ENCODE measurements around the gene CDK15. TPM values are rescaled to one million over a fixed set of nuclear protein-coding genes. Genes with fewer than 3 reads are reported as not detected.
"Not testable (repeated sequence)": the region's sequence is repeated elsewhere in the genome, so short reads cannot be mapped to it uniquely, and the experiment has no call there.

The CDK15 gene
- total RNA-seq, 1 donor from 2014 or later = not detected

- Mint-ChIP-seq H3K36me3 (ENCODE audit: low read depth, unreplicated experiment) (no peaks in the 10 kb centered on the region), H3K4me3 (ENCODE audit: unreplicated experiment) (no peak overlapping the region), H3K4me1 (ENCODE audit: unreplicated experiment) (peaks cover 9% of the 10 kb centered on the region), H3K9me3 (ENCODE audit: unreplicated experiment) (no peaks in the 10 kb centered on the region), H3K27me3 (ENCODE audit: unreplicated experiment) (no peaks in the 10 kb centered on the region), H3K27ac (ENCODE audit: unreplicated experiment) (no peak overlapping the region)
- no peak for DNase-seq (ENCODE audit: low spot score)
- TF ChIP-seq CTCF (IDR thresholded peaks at IDR 0.05; ENCODE audit: unreplicated experiment) = no peak
These were observed 8.0 kb upstream of the CDK15 start for GRCh38 chr2:201798252-201798913.

GRCh38 chr2:201798914-201799285 is 7.4 kb upstream of the CDK15 start:
- not testable (repeated sequence) for DNase-seq (ENCODE audit: low spot score); H3K27ac Mint-ChIP-seq (ENCODE audit: unreplicated experiment)

GRCh38 chr2:201807452-201807999 is 1.2 kb downstream of the CDK15 start:
- no peaks in the 10 kb centered on the region for H3K36me3 Mint-ChIP-seq (ENCODE audit: low read depth, unreplicated experiment)
- no peaks in the 10 kb centered on the region for H3K27me3 Mint-ChIP-seq (ENCODE audit: unreplicated experiment)
- H3K9me3 Mint-ChIP-seq (ENCODE audit: unreplicated experiment) = no peaks in the 10 kb centered on the region
- no peak for TF ChIP-seq CTCF (IDR thresholded peaks at IDR 0.05; ENCODE audit: unreplicated experiment)
- no peaks in the 10 kb centered on the region for H3K4me1 Mint-ChIP-seq (ENCODE audit: unreplicated experiment)
- H3K27ac Mint-ChIP-seq (ENCODE audit: unreplicated experiment) = no peak overlapping the region
- no peak overlapping the region for H3K4me3 Mint-ChIP-seq (ENCODE audit: unreplicated experiment)
- DNase-seq (ENCODE audit: low spot score) = no peak

More at GRCh38 chr2:201798914-201799285, 7.4 kb upstream of the CDK15 start:
- not testable (repeated sequence) for H3K4me3 Mint-ChIP-seq (ENCODE audit: unreplicated experiment); H3K9me3 Mint-ChIP-seq (ENCODE audit: unreplicated experiment); H3K4me1 Mint-ChIP-seq (ENCODE audit: unreplicated experiment); H3K27me3 Mint-ChIP-seq (ENCODE audit: unreplicated experiment); H3K36me3 Mint-ChIP-seq (ENCODE audit: low read depth, unreplicated experiment)

- Mint-ChIP-seq H3K27ac (ENCODE audit: unreplicated experiment) (no peak overlapping the region), H3K9me3 (ENCODE audit: unreplicated experiment) (no peaks in the 10 kb centered on the region), H3K4me3 (ENCODE audit: unreplicated experiment) (no peak overlapping the region), H3K4me1 (ENCODE audit: unreplicated experiment) (no peaks in the 10 kb centered on the region), H3K36me3 (ENCODE audit: low read depth, unreplicated experiment) (no peaks in the 10 kb centered on the region), H3K27me3 (ENCODE audit: unreplicated experiment) (no peaks in the 10 kb centered on the region)
- no peak for TF ChIP-seq CTCF (IDR thresholded peaks at IDR 0.05; ENCODE audit: unreplicated experiment)
- no peak for DNase-seq (ENCODE audit: low spot score)
These were observed 1.7 kb downstream of the CDK15 start for GRCh38 chr2:201808027-201808426.

GRCh38 chr2:201809633-201810032 is 3.3 kb downstream of the CDK15 start:
- Mint-ChIP-seq H3K4me3 (ENCODE audit: unreplicated experiment) (no peak overlapping the region), H3K27ac (ENCODE audit: unreplicated experiment) (no peak overlapping the region), H3K4me1 (ENCODE audit: unreplicated experiment) (no peaks in the 10 kb centered on the region), H3K27me3 (ENCODE audit: unreplicated experiment) (no peaks in the 10 kb centered on the region), H3K9me3 (ENCODE audit: unreplicated experiment) (no peaks in the 10 kb centered on the region), H3K36me3 (ENCODE audit: low read depth, unreplicated experiment) (no peaks in the 10 kb centered on the region)
- DNase-seq (ENCODE audit: low spot score) = no peak
- no peak for TF ChIP-seq CTCF (IDR thresholded peaks at IDR 0.05; ENCODE audit: unreplicated experiment)

- not testable (repeated sequence) for H3K27me3 Mint-ChIP-seq (ENCODE audit: unreplicated experiment); H3K9me3 Mint-ChIP-seq (ENCODE audit: unreplicated experiment); H3K36me3 Mint-ChIP-seq (ENCODE audit: low read depth, unreplicated experiment); H3K27ac Mint-ChIP-seq (ENCODE audit: unreplicated experiment); H3K4me3 Mint-ChIP-seq (ENCODE audit: unreplicated experiment); H3K4me1 Mint-ChIP-seq (ENCODE audit: unreplicated experiment); DNase-seq (ENCODE audit: low spot score)
These were observed 4.3 kb downstream of the CDK15 start for GRCh38 chr2:201810604-201811003.
